LoVo (cell line): ENCODE measurements around the gene ZNF410.

Experiments
- DNase-seq: peaks from one replicate; pipeline ENCODE4 v3.0.0-alpha.2; 2016; ENCODE audit warnings: low spot score

The ZNF410 gene

DNA sequence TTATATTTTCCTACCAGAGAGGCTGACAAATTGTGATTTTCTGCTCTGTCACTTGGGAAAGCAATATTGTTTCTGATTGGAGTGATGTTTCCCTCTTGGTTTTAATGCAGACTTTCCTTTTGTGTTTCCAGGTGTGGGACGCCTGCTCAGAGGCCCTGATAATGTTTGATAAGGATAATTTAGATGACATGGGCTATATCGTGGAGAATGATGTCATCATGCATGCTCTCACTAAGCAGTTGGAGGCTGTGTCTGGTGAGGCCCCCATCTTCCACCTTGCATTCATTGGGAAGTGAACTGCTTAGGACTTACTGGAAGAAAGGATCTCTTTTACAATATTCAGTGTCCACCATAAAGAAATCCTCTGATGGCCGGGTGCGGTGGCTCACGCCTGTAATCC, 69.0 kb downstream of the ZNF410 start:
- no peak for DNase-seq

GRCh38 chr14:73958591-73958990, 71.9 kb downstream of the ZNF410 start:
- DNase-seq: no peak

- no peak for DNase-seq
Observed at GRCh38 chr14:73961192-73961591, 74.5 kb downstream of the ZNF410 start.

- DNase-seq: no peak
Observed at GRCh38 chr14:73965216-73965615, 78.6 kb downstream of the ZNF410 start.

GRCh38 chr14:73968885-73969284, 82.2 kb downstream of the ZNF410 start:
- DNase-seq: no peak

GRCh38 chr14:73973497-73973896, 86.8 kb downstream of the ZNF410 start:
- no peak for DNase-seq

- DNase-seq: no peak
Observed at GRCh38 chr14:73976125-73976524, 89.5 kb downstream of the ZNF410 start.

GRCh38 chr14:73977896-73978295, 91.2 kb downstream of the ZNF410 start:
- no peak for DNase-seq
